ENCODE results near the gene GNAZ. TPM values are rescaled to one million over a fixed set of nuclear protein-coding genes. Genes with fewer than 3 reads are reported as not detected.

Gene GNAZ
- total RNA-seq, 1 donor from 2014 or later = 13.7 TPM

DNA sequence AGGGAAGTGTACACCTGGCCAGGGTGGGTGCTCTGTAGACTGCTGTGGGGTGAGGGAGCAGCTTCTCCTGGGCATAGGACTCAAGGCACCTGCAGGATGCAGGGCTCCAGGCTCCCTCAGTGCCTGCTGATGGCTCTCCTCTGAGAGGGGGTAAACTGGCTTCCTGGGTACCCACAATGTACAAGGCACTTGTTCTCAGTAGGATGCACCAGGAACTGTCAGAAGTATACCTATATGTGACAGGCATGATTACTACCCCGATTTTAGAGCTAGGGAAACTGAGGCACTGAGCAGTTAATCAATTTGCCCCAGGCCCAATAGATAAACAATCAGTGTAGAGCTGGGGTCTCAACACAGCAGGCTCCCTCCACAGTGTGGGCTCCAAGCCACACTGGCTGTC lies 31.4 kb upstream of the GNAZ start:
- Histone ChIP-seq H3K36me3 (no peaks in the 10 kb centered on the region), H3K27ac (no peak overlapping the region), H3K27me3 (no peaks in the 10 kb centered on the region), H3K4me3 (no peak overlapping the region), H3K4me1 (no peaks in the 10 kb centered on the region), H3K9me3 (no peaks in the 10 kb centered on the region)
- intact Hi-C loops (cut with DNase I) = no loop called here
- DNase-seq (ENCODE audit: low spot score in 2 of 2) = no peak
- TF ChIP-seq, protein P1, sequence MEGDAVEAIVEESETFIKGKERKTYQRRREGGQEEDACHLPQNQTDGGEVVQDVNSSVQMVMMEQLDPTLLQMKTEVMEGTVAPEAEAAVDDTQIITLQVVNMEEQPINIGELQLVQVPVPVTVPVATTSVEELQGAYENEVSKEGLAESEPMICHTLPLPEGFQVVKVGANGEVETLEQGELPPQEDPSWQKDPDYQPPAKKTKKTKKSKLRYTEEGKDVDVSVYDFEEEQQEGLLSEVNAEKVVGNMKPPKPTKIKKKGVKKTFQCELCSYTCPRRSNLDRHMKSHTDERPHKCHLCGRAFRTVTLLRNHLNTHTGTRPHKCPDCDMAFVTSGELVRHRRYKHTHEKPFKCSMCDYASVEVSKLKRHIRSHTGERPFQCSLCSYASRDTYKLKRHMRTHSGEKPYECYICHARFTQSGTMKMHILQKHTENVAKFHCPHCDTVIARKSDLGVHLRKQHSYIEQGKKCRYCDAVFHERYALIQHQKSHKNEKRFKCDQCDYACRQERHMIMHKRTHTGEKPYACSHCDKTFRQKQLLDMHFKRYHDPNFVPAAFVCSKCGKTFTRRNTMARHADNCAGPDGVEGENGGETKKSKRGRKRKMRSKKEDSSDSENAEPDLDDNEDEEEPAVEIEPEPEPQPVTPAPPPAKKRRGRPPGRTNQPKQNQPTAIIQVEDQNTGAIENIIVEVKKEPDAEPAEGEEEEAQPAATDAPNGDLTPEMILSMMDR (IDR thresholded peaks at IDR 0.05) = no peak

GRCh38 chr22:23042179-23042578 lies 28.1 kb upstream of the GNAZ start:
- Histone ChIP-seq H3K27me3 (no peaks in the 10 kb centered on the region), H3K27ac (no peak overlapping the region), H3K4me3 (no peak overlapping the region), H3K9me3 (peaks cover 0 to 4% of the 10 kb centered on the region in 2 donors), H3K36me3 (no peaks in the 10 kb centered on the region), H3K4me1 (no peaks in the 10 kb centered on the region)
- TF ChIP-seq, protein P1 (IDR thresholded peaks at IDR 0.05) = no peak
- intact Hi-C loops (cut with DNase I) = no loop called here
- no peak for DNase-seq (ENCODE audit: low spot score in 2 of 2)

DNA sequence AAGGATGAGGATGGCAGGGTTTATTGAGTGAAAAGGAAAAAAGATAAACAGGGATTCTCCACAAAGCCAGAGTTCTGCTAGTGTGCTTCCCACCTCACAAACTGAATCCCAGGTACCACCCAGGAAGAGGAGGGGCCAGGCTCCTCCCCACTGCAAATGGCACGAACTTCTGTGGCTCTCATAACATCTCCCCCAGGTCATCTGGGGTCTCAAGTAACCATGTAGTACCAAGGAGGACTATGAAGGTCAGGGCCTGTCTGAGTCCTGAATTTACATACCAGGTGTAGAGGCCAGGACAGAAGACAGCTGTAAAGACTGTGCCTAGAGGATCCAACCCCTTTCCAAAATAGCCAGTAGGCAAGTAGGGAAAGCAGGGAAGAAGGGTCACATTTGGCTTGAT lies 25.7 kb upstream of the GNAZ start:
- DNase-seq (ENCODE audit: low spot score in 2 of 2) = no peak
- no peaks in the 10 kb centered on the region for H3K36me3 ChIP-seq
- H3K4me3 ChIP-seq = no peak overlapping the region
- H3K27ac ChIP-seq = no peak overlapping the region
- TF ChIP-seq, protein P1 (IDR thresholded peaks at IDR 0.05) = no peak
- intact Hi-C loops (cut with DNase I) = no loop called here
- no peaks in the 10 kb centered on the region for H3K4me1 ChIP-seq
- H3K9me3 ChIP-seq = peaks cover 0 to 4% of the 10 kb centered on the region in 2 donors
- no peaks in the 10 kb centered on the region for H3K27me3 ChIP-seq

GRCh38 chr22:23045461-23045860 lies 24.9 kb upstream of the GNAZ start:
- Histone ChIP-seq H3K4me1 (no peaks in the 10 kb centered on the region), H3K27ac (no peak overlapping the region), H3K27me3 (no peaks in the 10 kb centered on the region), H3K9me3 (peaks cover 0 to 4% of the 10 kb centered on the region in 2 donors), H3K36me3 (no peaks in the 10 kb centered on the region), H3K4me3 (no peak overlapping the region)
- intact Hi-C loops (cut with DNase I) = no loop called here
- DNase-seq (ENCODE audit: low spot score in 2 of 2) = no peak
- TF ChIP-seq, protein P1 (IDR thresholded peaks at IDR 0.05) = no peak

DNA sequence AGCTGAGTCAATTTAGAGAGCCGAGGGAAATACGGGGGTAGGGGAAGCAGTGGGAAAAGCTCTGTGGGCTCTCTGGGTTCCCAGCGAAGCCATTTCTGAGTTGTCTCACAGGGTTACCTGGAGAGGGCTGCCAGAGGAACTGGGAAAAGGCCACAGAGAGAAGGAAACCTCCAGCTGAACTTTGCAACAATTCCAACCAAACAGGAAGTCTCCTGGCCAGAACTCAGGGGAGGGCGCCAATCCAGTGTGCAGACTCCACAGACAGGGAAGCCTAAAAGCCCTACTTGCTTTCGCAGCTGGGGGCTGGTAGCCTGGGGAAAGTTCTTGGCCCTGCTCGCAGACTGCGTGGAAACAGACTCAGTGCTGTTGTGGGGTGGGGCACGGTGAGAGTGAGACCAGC lies 23.1 kb upstream of the GNAZ start:
- intact Hi-C loops (cut with DNase I) = no loop called here
- DNase-seq (ENCODE audit: low spot score in 2 of 2) = no peak

More for the DNA sequence above, 23.1 kb upstream of the GNAZ start:
- Histone ChIP-seq H3K27ac (no peak overlapping the region), H3K4me3 (no peak overlapping the region), H3K27me3 (no peaks in the 10 kb centered on the region), H3K36me3 (no peaks in the 10 kb centered on the region), H3K4me1 (no peaks in the 10 kb centered on the region), H3K9me3 (peaks cover 0 to 4% of the 10 kb centered on the region in 2 donors)
- TF ChIP-seq, protein P1 (IDR thresholded peaks at IDR 0.05) = no peak

Data from ascending aorta (tissue), 2 donors.